ENCODE data around the gene KCNN2. TPM values are rescaled to one million over a fixed set of nuclear protein-coding genes. Genes with fewer than 3 reads are reported as not detected.

The KCNN2 gene
- total and polyA plus RNA-seq, 2 of the 8 experiments (the other 6 are each of a cell fraction or from before 2014, with no cell fraction given) = 13.1 to 18.6 TPM

DNA sequence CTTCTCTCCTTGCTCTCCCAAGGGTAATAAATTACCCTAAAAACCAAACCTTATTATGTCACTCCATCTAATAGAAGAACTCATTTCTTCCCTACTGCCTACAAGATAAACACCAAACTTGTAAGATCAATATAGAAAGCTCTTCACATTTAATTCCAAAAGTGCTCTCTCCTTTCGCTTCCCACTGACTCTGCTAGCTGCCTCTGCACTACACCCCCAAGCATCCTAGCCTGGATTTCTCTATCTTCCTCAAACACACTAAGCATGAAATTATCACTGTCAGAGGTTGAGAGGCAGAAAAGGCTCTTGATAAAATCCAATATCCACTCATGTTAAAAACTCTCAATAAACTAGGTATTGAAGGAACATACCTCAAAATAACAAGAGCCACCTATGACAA lies 162.4 kb downstream of the KCNN2 start:
- no peak overlapping the region for H4K91ac ChIP-seq (replicated peaks; ENCODE audit: insufficient read length, low read length)
- no peaks in the 10 kb centered on the region for H3K36me3 ChIP-seq (ENCODE audit: control insufficient read depth in 2 of 4, insufficient read depth in 4 of 4, low read length in 3 of 4)
- POLR2A ChIA-PET (ENCODE audit: partially characterized antibody) = no interaction called here
- no peaks in the 10 kb centered on the region for H3K79me2 ChIP-seq (ENCODE audit: control insufficient read depth in 1 of 2, insufficient read depth in 2 of 2, low read length in 2 of 2)
- no peak overlapping the region for H2BK20ac ChIP-seq (ENCODE audit: low read length)
- H2AK5ac ChIP-seq (ENCODE audit: low read depth, low read length) = no peak overlapping the region
- no peaks in the 10 kb centered on the region for H3K23me2 ChIP-seq (ENCODE audit: low read depth, low read length)
- peak overlapping the region; percentile 36; the same call in 1 of the 2 replicates for H2AFZ ChIP-seq (ENCODE audit: low read length)
- no peak overlapping the region for H2BK120ac ChIP-seq (replicated peaks; ENCODE audit: low read depth, low read length)
- H3K27ac ChIP-seq (ENCODE audit: low read depth, low read length) = no peak overlapping the region
- H3K4me2 ChIP-seq (ENCODE audit: insufficient read depth in 1 of 2, low read depth in 2 of 2, low read length in 2 of 2) = no peak overlapping the region
- no peak overlapping the region for H2BK15ac ChIP-seq (ENCODE audit: low read length)
- no peak overlapping the region for H3K56ac ChIP-seq (replicated peaks; ENCODE audit: insufficient read length, low read depth, low read length)
- no peak overlapping the region for H3K18ac ChIP-seq (ENCODE audit: extremely low read depth, low read length)
- H4K20me1 ChIP-seq (replicated peaks in 1 of 2; ENCODE audit: control insufficient read depth in 1 of 2, insufficient read depth in 2 of 2, low read length in 2 of 2) = no peaks in the 10 kb centered on the region
- no peak overlapping the region for H3K9ac ChIP-seq (replicated peaks in 1 of 4; ENCODE audit: extremely low read depth in 1 of 4, low read depth in 3 of 4, low read length in 3 of 4)
- no peaks in the 10 kb centered on the region for H3K79me1 ChIP-seq (ENCODE audit: low read depth, low read length)
- H3K23ac ChIP-seq (ENCODE audit: insufficient read length) = no peak overlapping the region
- H3K9me3 ChIP-seq (ENCODE audit: insufficient read depth in 2 of 2, low read depth in 1 of 2, low read length in 1 of 2) = no peaks in the 10 kb centered on the region
- DNase-seq (ENCODE audit: low read depth in 1 of 2, low spot score in 2 of 2) (no peak), FAIRE-seq (no peak)
- no peak overlapping the region for H2BK5ac ChIP-seq (ENCODE audit: low read depth, low read length)
- no peak overlapping the region for H2BK12ac ChIP-seq (ENCODE audit: low read depth, low read length)
- no peak overlapping the region for H3K4me3 ChIP-seq (ENCODE audit: extremely low read depth in 1 of 4, insufficient read depth in 2 of 4, low read depth in 3 of 4, low read length in 4 of 4)
- no peak overlapping the region for H4K8ac ChIP-seq (ENCODE audit: extremely low read depth, insufficient read depth, low read length)
- no peak overlapping the region for H4K5ac ChIP-seq (ENCODE audit: insufficient read length, low read depth, low read length)
- WGBS, 2 experiments (ENCODE audit: extremely low coverage in 1 of 2, insufficient coverage in 1 of 2, insufficient read length in 1 of 2, insufficient replicate concordance in 2 of 2, low coverage in 1 of 2, low lambda C conversion rate in 2 of 2, missing lambda C conversion rate in 1 of 2) = 82% methylated on average over 1 of the region's 1 CpG; no CpG with 5 or more reads in 1 of the 2 experiments
- TF ChIP-seq BACH1 (IDR thresholded peaks at IDR 0.05; ENCODE audit: low read length) (no peak), CBX8 (IDR thresholded peaks at IDR 0.05; ENCODE audit: borderline replicate concordance, low read depth, low read length) (no peak), SP1 (IDR thresholded peaks at IDR 0.05; ENCODE audit: low read depth, low read length) (no peak), CHD1 (IDR thresholded peaks at IDR 0.05; ENCODE audit: low read depth, low read length) (no peak), ATF3 (IDR thresholded peaks at IDR 0.05; ENCODE audit: insufficient read depth, low read depth, low read length) (no peak), TAF1 (IDR thresholded peaks at IDR 0.05; ENCODE audit: low read depth, low read length) (no peak), EGR1 (IDR thresholded peaks at IDR 0.05; ENCODE audit: borderline replicate concordance, low read depth, low read length) (no peak)
- H3K27me3 ChIP-seq (replicated peaks in 1 of 4; ENCODE audit: control insufficient read depth in 3 of 4, extremely low read depth in 1 of 4, insufficient read depth in 3 of 4, low read length in 3 of 4) = no peaks in the 10 kb centered on the region
- H3K4ac ChIP-seq (replicated peaks; ENCODE audit: insufficient read length, low read depth, low read length) = no peak overlapping the region
- no peaks in the 10 kb centered on the region for H3K4me1 ChIP-seq (replicated peaks in 1 of 4; ENCODE audit: control insufficient read depth in 3 of 4, insufficient read depth in 4 of 4, low read length in 3 of 4)
- H3K14ac ChIP-seq (ENCODE audit: insufficient read length) = no peak overlapping the region
- CTCF ChIA-PET (ENCODE audit: partially characterized antibody) = interaction anchor here (0.7 kb wide), 1 partner anchor 17 kb away, joined by 3 read pairs; no protein-coding TSS in a partner anchor
